Liver (tissue), 9 donors: Measurements from ENCODE around the gene CPNE4. TPM values are rescaled to one million over a fixed set of nuclear protein-coding genes. Genes with fewer than 3 reads are reported as not detected.

ENCODE experiments used
- DNase-seq: peaks from one replicate; pipeline ENCODE4 v3.0.0-alpha.2; 2017; ENCODE audit warnings: low spot score
- H3K27ac ChIP-seq, 2 donors: one replicate each; pipeline ENCODE4 v1.7.0; 2013; ENCODE audit warnings: inconsistent platforms in 2 of 2, low read length in 2 of 2, control low read depth in 1 of 2, low read depth in 1 of 2, mild to moderate bottlenecking in 1 of 2
- H3K27me3 ChIP-seq, 4 donors: one replicate each; pipeline versions ENCODE4 v1.6.1 to v1.7.0; 2013; ENCODE audit warnings: low read length in 3 of 4, inconsistent platforms in 1 of 4, mild to moderate bottlenecking in 1 of 4, moderate library complexity in 1 of 4; ENCODE audit not compliant: control insufficient read depth in 4 of 4, insufficient read depth in 4 of 4
- H3K36me3 ChIP-seq, 4 donors: one replicate each; pipeline versions ENCODE4 v1.6.1 to v1.7.0; 2013; ENCODE audit warnings: low read length in 3 of 4, mild to moderate bottlenecking in 3 of 4, low read depth in 1 of 4, moderate library complexity in 1 of 4; ENCODE audit not compliant: control insufficient read depth in 4 of 4, insufficient read depth in 3 of 4
- H3K4me1 ChIP-seq, 4 donors: one replicate each; pipeline versions ENCODE4 v1.6.1 to v1.7.0; 2013; ENCODE audit warnings: low read length in 3 of 4, mild to moderate bottlenecking in 3 of 4, moderate library complexity in 1 of 4; ENCODE audit not compliant: control insufficient read depth in 4 of 4, insufficient read depth in 4 of 4
- H3K4me3 ChIP-seq, 3 donors: one replicate each; pipeline versions ENCODE4 v1.6.1 to v1.7.0; 2013; ENCODE audit warnings: low read length in 3 of 3, control low read depth in 1 of 3, low read depth in 1 of 3, mild to moderate bottlenecking in 1 of 3
- H3K9ac ChIP-seq, 2 donors: one replicate each; pipeline ENCODE4 v1.7.0; 2013; ENCODE audit warnings: low read length in 2 of 2, mild to moderate bottlenecking in 2 of 2, moderate library complexity in 2 of 2, control low read depth in 1 of 2, low read depth in 1 of 2
- H3K9me3 ChIP-seq, 4 donors: one replicate each; pipeline versions ENCODE4 v1.6.1 to v1.7.0; 2013; ENCODE audit warnings: low read length in 3 of 4; ENCODE audit not compliant: control insufficient read depth in 4 of 4
- ATF3 ChIP-seq: IDR thresholded peaks from 2 replicates; pipeline ENCODE4 v1.6.1; 2016; ENCODE audit warnings: antibody characterized with exemption
- EGR1 ChIP-seq, 2 donors: IDR thresholded peaks; 2 replicates each; pipeline ENCODE4 v1.6.1; 2016 to 2018; ENCODE audit warnings: antibody characterized with exemption in 2 of 2, low read depth in 2 of 2
- FOXA2 ChIP-seq: IDR thresholded peaks from 2 replicates; pipeline ENCODE4 v1.6.1; 2016; ENCODE audit warnings: antibody characterized with exemption
- GABPA ChIP-seq, 2 donors: IDR thresholded peaks in 1 of 2; conservative IDR thresholded peaks in 1 of 2; 2 replicates each; pipeline ENCODE4 v1.6.1; 2016; ENCODE audit warnings: antibody characterized with exemption in 2 of 2, mild to moderate bottlenecking in 1 of 2, moderate library complexity in 1 of 2
- HNF4G ChIP-seq: IDR thresholded peaks from 2 replicates; pipeline ENCODE4 v1.6.1; 2016; ENCODE audit warnings: antibody characterized with exemption
- JUND ChIP-seq, 2 donors: IDR thresholded peaks; 2 replicates each; pipeline ENCODE4 v1.6.1; 2016; ENCODE audit warnings: antibody characterized with exemption in 2 of 2
- NR2F2 ChIP-seq: IDR thresholded peaks from 2 replicates; pipeline ENCODE4 v1.6.1; 2016; ENCODE audit warnings: antibody characterized with exemption
- RAD21 ChIP-seq, 2 donors: IDR thresholded peaks; 2 replicates each; pipeline ENCODE4 v1.6.1; 2016; ENCODE audit warnings: antibody characterized with exemption in 2 of 2, mild to moderate bottlenecking in 2 of 2
- RXRA ChIP-seq, 2 donors: IDR thresholded peaks; 2 replicates each; pipeline ENCODE4 v1.6.1; 2017 to 2018; ENCODE audit warnings: antibody characterized with exemption in 2 of 2, mild to moderate bottlenecking in 1 of 2
- SP1 ChIP-seq: IDR thresholded peaks from 2 replicates; pipeline ENCODE4 v1.6.1; 2018; ENCODE audit warnings: antibody characterized with exemption, mild to moderate bottlenecking
- TAF1 ChIP-seq: conservative IDR thresholded peaks from 2 replicates; pipeline ENCODE4 v1.6.1; 2016; ENCODE audit warnings: antibody characterized with exemption, mild to moderate bottlenecking
- ZBTB33 ChIP-seq: IDR thresholded peaks from 2 replicates; pipeline ENCODE4 v1.6.1; 2016; ENCODE audit warnings: antibody characterized with exemption
- WGBS: extraction: QIAGEN DNeasy Blood & Tissue Kit; methylation state at CpG from one replicate; pipeline ENCODE4 v1.1.7; 2013; 5-methylcytosine and 5-hydroxymethylcytosine counted together
- polyA plus RNA-seq, 2 donors: library from polyadenylated mRNA; stranded (reverse) in 1 of 2; unstranded in 1 of 2; fragments of 200-250 nt in 1 of 2; fragments of >200 nt in 1 of 2; fragmentation: Nextera tagmentation in 1 of 2; extraction: Ambion mirVana in 1 of 2; gene quantifications; one replicate each; pipeline versions ENCODE4 v1.2.1 to v1.2.3, GENCODE V29; 2013 to 2015
- total RNA-seq, 2 donors: library from RNA; depleted of rRNA; stranded (reverse); fragments of >200 nt; gene quantifications; one replicate each; pipeline ENCODE4 v1.2.3, GENCODE V29; 2014
- TF ChIP-seq, protein P1 (sequence below): IDR thresholded peaks from 2 replicates; pipeline ENCODE4 v1.6.1; 2016; ENCODE audit warnings: antibody characterized with exemption
- TF ChIP-seq, protein P2 (sequence below): fragments of 150-350 bp; IDR thresholded peaks from 2 replicates; pipeline ENCODE4 v1.5.1; 2017; ENCODE audit warnings: improper control_type of control experiment, low read depth, low read length; ENCODE audit not compliant: missing input control
- TF ChIP-seq, protein P3 (sequence below): IDR thresholded peaks from 2 replicates; pipeline ENCODE4 v1.6.1; 2016; ENCODE audit warnings: antibody characterized with exemption, mild to moderate bottlenecking
- donor health status: healthy.
- donor health status: healthy.
- donor health status: healthy.
- donor health status: healthy.
- donor health status: healthy.

CPNE4 gene
- total and polyA plus RNA-seq, 4 donors = under 0.01 to 0.03 TPM; not detected in 2

- 70% methylated on average over 4 of the region's 4 CpGs for WGBS
- no peaks in the 10 kb centered on the region for H3K36me3 ChIP-seq
- no peaks in the 10 kb centered on the region for H3K9me3 ChIP-seq
- TF ChIP-seq NR2F2 = no peak
- no peak for TF ChIP-seq GABPA (IDR thresholded peaks at IDR 0.05 in 1 of 2, conservative IDR thresholded peaks at IDR 0.05 in 1 of 2)
- TF ChIP-seq ATF3 = no peak
- TF ChIP-seq, protein P1, sequence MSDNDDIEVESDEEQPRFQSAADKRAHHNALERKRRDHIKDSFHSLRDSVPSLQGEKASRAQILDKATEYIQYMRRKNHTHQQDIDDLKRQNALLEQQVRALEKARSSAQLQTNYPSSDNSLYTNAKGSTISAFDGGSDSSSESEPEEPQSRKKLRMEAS = no peak
- no peak for TF ChIP-seq JUND (IDR thresholded peaks at IDR 0.05)
- TF ChIP-seq RXRA (IDR thresholded peaks at IDR 0.05) = no peak
- no peaks in the 10 kb centered on the region for H3K4me1 ChIP-seq
- no peak overlapping the region for H3K27ac ChIP-seq
- H3K9ac ChIP-seq = no peak overlapping the region
- DNase-seq = no peak
- no peak overlapping the region for H3K4me3 ChIP-seq
- no peaks in the 10 kb centered on the region for H3K27me3 ChIP-seq
Measured at GRCh38 chr3:131806736-131807135, 228.1 kb downstream of the CPNE4 start.

GRCh38 chr3:131804565-131805133 lies 230.2 kb downstream of the CPNE4 start:
- no peaks in the 10 kb centered on the region for H3K9me3 ChIP-seq
- 88% methylated on average over 3 of the region's 3 CpGs for WGBS
- H3K27ac ChIP-seq = no peak overlapping the region
- H3K36me3 ChIP-seq = no peaks in the 10 kb centered on the region
- no peak overlapping the region for H3K9ac ChIP-seq
- H3K4me1 ChIP-seq = no peaks in the 10 kb centered on the region
- no peak overlapping the region for H3K4me3 ChIP-seq
- no peak for TF ChIP-seq GABPA (IDR thresholded peaks at IDR 0.05 in 1 of 2, conservative IDR thresholded peaks at IDR 0.05 in 1 of 2)
- TF ChIP-seq FOXA2 = no peak
- TF ChIP-seq ZBTB33 = no peak
- no peaks in the 10 kb centered on the region for H3K27me3 ChIP-seq
- no peak for DNase-seq

DNA sequence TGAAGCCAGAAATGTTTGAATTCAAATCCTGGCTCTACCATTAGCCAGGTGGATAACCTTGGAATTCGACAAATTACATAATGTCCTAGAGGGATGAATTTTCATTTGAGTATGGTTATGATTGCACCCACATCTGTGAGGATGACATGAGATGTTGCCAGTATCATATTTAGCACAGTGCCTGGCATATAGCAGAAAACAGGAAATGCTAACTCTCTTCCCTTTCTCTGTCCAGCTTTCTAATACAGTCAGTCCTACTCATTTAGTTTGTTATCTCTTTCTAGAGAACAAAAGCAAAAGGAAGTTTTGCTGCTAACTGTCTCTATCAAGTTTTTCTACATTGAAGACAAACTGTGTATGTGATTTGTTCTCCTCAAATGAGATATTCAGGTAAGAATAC lies 231.7 kb downstream of the CPNE4 start:
- no peaks in the 10 kb centered on the region for H3K36me3 ChIP-seq
- 75% methylated on average over 1 of the region's 1 CpG for WGBS
- no peak overlapping the region for H3K4me3 ChIP-seq
- H3K27ac ChIP-seq = no peak overlapping the region
- no peak overlapping the region for H3K9ac ChIP-seq
- H3K4me1 ChIP-seq = no peaks in the 10 kb centered on the region
- no peaks in the 10 kb centered on the region for H3K27me3 ChIP-seq
- H3K9me3 ChIP-seq = no peaks in the 10 kb centered on the region
- TF ChIP-seq RXRA (IDR thresholded peaks at IDR 0.05) = no peak
- TF ChIP-seq FOXA2 = no peak
- DNase-seq = no peak

DNA sequence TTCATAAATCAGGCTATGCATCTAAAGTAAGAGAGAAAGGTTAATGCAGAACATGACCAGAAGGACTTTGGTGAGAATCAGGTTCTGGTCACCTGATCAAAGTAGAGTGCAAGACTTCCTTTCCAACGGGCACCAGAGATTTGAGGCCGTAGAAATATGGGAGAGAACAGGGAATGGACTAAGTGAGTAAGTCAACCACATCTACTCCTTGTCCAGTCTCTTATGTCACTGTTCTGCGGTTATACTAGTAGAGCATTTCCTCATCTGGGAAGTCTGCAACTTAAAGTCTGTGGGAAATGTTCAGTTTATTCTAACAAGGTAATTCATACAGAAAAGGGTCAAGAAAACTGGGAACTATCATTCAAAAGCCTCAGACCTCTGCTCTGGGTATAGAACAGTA lies 232.8 kb downstream of the CPNE4 start:
- Histone ChIP-seq H3K4me3 (no peak overlapping the region), H3K4me1 (no peaks in the 10 kb centered on the region), H3K27ac (no peak overlapping the region), H3K27me3 (no peaks in the 10 kb centered on the region), H3K36me3 (no peaks in the 10 kb centered on the region), H3K9ac (no peak overlapping the region), H3K9me3 (no peaks in the 10 kb centered on the region)
- DNase-seq = no peak
- WGBS = 77% methylated on average over 3 of the region's 3 CpGs
- TF ChIP-seq, protein P1 = no peak
- TF ChIP-seq HNF4G (no peak), TAF1 (no peak), RAD21 (IDR thresholded peaks at IDR 0.05) (no peak), RXRA (IDR thresholded peaks at IDR 0.05) (no peak), SP1 (no peak), EGR1 (IDR thresholded peaks at IDR 0.05; ENCODE audit: low read depth in 2 of 2) (no peak)
- TF ChIP-seq, protein P2, sequence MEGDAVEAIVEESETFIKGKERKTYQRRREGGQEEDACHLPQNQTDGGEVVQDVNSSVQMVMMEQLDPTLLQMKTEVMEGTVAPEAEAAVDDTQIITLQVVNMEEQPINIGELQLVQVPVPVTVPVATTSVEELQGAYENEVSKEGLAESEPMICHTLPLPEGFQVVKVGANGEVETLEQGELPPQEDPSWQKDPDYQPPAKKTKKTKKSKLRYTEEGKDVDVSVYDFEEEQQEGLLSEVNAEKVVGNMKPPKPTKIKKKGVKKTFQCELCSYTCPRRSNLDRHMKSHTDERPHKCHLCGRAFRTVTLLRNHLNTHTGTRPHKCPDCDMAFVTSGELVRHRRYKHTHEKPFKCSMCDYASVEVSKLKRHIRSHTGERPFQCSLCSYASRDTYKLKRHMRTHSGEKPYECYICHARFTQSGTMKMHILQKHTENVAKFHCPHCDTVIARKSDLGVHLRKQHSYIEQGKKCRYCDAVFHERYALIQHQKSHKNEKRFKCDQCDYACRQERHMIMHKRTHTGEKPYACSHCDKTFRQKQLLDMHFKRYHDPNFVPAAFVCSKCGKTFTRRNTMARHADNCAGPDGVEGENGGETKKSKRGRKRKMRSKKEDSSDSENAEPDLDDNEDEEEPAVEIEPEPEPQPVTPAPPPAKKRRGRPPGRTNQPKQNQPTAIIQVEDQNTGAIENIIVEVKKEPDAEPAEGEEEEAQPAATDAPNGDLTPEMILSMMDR = no peak
- TF ChIP-seq, protein P3, sequence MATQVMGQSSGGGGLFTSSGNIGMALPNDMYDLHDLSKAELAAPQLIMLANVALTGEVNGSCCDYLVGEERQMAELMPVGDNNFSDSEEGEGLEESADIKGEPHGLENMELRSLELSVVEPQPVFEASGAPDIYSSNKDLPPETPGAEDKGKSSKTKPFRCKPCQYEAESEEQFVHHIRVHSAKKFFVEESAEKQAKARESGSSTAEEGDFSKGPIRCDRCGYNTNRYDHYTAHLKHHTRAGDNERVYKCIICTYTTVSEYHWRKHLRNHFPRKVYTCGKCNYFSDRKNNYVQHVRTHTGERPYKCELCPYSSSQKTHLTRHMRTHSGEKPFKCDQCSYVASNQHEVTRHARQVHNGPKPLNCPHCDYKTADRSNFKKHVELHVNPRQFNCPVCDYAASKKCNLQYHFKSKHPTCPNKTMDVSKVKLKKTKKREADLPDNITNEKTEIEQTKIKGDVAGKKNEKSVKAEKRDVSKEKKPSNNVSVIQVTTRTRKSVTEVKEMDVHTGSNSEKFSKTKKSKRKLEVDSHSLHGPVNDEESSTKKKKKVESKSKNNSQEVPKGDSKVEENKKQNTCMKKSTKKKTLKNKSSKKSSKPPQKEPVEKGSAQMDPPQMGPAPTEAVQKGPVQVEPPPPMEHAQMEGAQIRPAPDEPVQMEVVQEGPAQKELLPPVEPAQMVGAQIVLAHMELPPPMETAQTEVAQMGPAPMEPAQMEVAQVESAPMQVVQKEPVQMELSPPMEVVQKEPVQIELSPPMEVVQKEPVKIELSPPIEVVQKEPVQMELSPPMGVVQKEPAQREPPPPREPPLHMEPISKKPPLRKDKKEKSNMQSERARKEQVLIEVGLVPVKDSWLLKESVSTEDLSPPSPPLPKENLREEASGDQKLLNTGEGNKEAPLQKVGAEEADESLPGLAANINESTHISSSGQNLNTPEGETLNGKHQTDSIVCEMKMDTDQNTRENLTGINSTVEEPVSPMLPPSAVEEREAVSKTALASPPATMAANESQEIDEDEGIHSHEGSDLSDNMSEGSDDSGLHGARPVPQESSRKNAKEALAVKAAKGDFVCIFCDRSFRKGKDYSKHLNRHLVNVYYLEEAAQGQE = no peak
